Right lobe of liver (tissue), 6 donors: ENCODE results near the gene NBPF12. TPM values are rescaled to one million over a fixed set of nuclear protein-coding genes. Genes with fewer than 3 reads are reported as not detected.
"Not testable (repeated sequence)": the region's sequence is repeated elsewhere in the genome, so short reads cannot be mapped to it uniquely, and the experiment has no call there.

ENCODE experiments used
- ATAC-seq, 4 donors: fragments of 200-7000 bp; cut with Tn5 transposase; one replicate each; pipeline ENCODE4 v1.9.1; 2020; ENCODE audit warnings: mild to moderate bottlenecking in 4 of 4, moderate library complexity in 4 of 4
- DNase-seq, 3 donors: peaks; one replicate each; pipeline ENCODE4 v3.0.0-alpha.2; 2020
- H3K27ac ChIP-seq, 3 donors: fragments of 200-600 bp; one replicate each; pipeline ENCODE4 v1.8.0; 2022
- H3K27me3 ChIP-seq, 2 donors: fragments of 200-600 bp; one replicate each; pipeline ENCODE4 v1.8.0; 2022
- H3K36me3 ChIP-seq, 4 donors: fragments of 200-600 bp; sonication (generic) in 1 of 4; one replicate each; pipeline versions ENCODE4 v1.5.1 to v1.8.0; 2017 to 2022; ENCODE audit warnings: control low read depth in 1 of 4
- H3K4me1 ChIP-seq, 4 donors: fragments of 200-600 bp; sonication (generic) in 1 of 4; one replicate each; pipeline versions ENCODE4 v1.5.1 to v1.8.0; 2017 to 2022; ENCODE audit warnings: control low read depth in 1 of 4
- H3K4me3 ChIP-seq, 3 donors: fragments of 200-600 bp; one replicate each; pipeline ENCODE4 v1.8.0; 2022
- H3K9me3 ChIP-seq, 4 donors: fragments of 200-600 bp; sonication (generic) in 1 of 4; one replicate each; pipeline versions ENCODE4 v1.5.1 to v1.8.0; 2017 to 2022; ENCODE audit warnings: control low read depth in 1 of 4
- CTCF ChIP-seq, 4 donors: fragments of 200-600 bp in 3 of 4; fragments of 450-650 bp in 1 of 4; IDR thresholded peaks; one replicate each; pipeline versions ENCODE4 v1.5.1 to v1.8.0; 2016 to 2022; ENCODE audit warnings: antibody characterized with exemption in 4 of 4, mild to moderate bottlenecking in 2 of 4
- POLR2A ChIP-seq: fragments of 450-650 bp; IDR thresholded peaks from one replicate; pipeline ENCODE4 v1.6.1; 2017; ENCODE audit warnings: antibody characterized with exemption, mild to moderate bottlenecking
- WGBS: methylation state at CpG from one replicate; pipeline ENCODE4 v1.1.6; 2018; ENCODE audit warnings: low coverage, low lambda C conversion rate; ENCODE audit not compliant: insufficient coverage; ENCODE audit errors: missing lambda C conversion rate; 5-methylcytosine and 5-hydroxymethylcytosine counted together
- intact Hi-C, 2 donors: fragments of 100-400 bp; cut with DNase I; formaldehyde crosslinking; loops; one replicate each; pipeline versions ENCODE4 v1.11.2 to v1.14.1; 2022
- long read RNA-seq: library from polyadenylated mRNA; unstranded; transcript quantifications from one replicate; pipeline ENCODE4 v2.0.0, GENCODE V29; 2019
- total RNA-seq, 6 experiments: library from RNA; depleted of rRNA in 2 of 6; stranded (reverse); fragments of >200 nt in 2 of 6; fragmentation: NEBNext Ultra II Directional in 3 of 6; extraction: Animal tissue kit (Norgen Biotek cat#: 25700) in 3 of 6; gene quantifications; one replicate each; pipeline versions ENCODE4 v1.1.0 to v1.2.4, GENCODE V29; 2016 to 2023
- donor health status: DM: no; HTN: yes; CAD: no.
- donor health status: DM: no; HTN: no; CAD: no.
- donor health status: DM: no; HTN: no; CAD: no.
- donor health status: DM: no; HTN: yes; CAD: no.
- donor health status: DM: no; HTN: yes; CAD: no.

NBPF12 gene
- 10 to 100 TPM in 4 of 6 experiments, 1 to 10 TPM in 2; 5.1 to 18.9 (median 15.3) TPM for total RNA-seq
- long read RNA-seq, partial matches to known transcripts: 0 of 3 reads
- long read RNA-seq, other reads (novel, unspliced or antisense): 3 of 3 reads

DNA sequence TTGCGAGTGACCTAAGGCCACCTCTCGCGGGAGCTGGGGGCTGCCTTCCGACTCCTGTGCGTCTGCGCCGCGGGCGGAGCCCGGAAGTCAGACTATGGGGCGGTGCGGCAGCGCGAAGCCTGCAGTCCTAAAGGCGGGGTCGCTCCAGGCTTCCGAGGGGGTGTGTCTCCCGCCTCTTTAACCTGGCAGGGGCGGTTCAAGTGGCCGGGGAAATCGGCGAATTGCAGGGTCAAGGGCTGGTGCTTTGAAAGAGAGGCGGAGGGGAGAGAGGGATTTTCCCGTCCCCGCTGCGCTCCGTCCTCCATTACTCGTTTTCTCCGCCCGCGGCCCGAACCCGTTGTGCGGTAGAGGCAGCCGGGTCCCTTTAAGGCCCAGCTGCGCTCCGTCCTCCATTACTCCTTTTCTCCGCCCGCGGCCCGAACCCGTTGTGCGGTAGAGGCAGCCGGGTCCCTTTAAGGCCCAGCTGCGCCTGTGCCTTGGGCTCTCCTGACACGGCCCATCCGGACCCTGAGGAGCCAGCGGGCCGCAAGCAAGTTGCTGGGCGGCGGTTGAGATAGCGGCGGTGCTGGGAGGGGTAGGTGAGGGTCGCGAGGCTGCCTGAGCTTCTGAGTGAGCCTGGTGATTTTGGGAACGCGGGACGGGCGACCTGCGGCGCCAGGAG lies at the start of gene NBPF12:
Gene NBPF12, plus strand, starts transcription at position 83 of the 661 bp plus-strand sequence. CDS start 21,820 bp downstream, outside the sequence.
- Histone ChIP-seq H3K27ac (peak within 1 kb of the TSS; percentile 87 to 98 (median 97)), H3K4me3 (peak within 1 kb of the TSS; percentile 65 to 81 (median 76))
- H3K36me3 ChIP-seq, H3K9me3 ChIP-seq, intact Hi-C loops, H3K4me1 ChIP-seq, H3K27me3 ChIP-seq: not testable (repeated sequence)
- TF ChIP-seq POLR2A: peak; percentile 70
- 0% methylated on average over 23 of the region's 61 CpGs for WGBS
- ATAC-seq (peak; percentile 81 to 94 (median 92)), DNase-seq (peak; percentile 92 to 93 (median 93))

DNA sequence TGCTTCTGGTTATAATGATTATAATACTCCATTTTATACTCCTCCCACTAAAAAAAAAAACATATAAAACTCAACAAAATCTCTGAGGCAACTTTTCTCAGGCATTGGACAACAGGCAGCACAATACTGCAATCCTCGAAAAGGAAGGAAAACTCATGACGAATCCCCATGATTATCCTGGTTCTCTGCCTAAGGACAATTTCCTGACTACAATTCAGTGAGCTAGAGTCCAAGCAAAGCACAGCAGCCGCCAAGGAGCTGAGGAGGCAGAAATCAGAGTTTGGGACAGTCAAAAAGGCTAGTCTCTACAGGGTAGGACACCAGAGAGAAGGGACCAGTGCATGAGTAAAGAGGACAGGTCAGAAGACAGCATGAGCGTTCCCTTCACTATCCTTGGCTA lies 46.8 kb upstream of the NBPF12 start:
- H3K27me3 ChIP-seq, H3K4me3 ChIP-seq, H3K4me1 ChIP-seq, intact Hi-C loops, DNase-seq, H3K9me3 ChIP-seq, H3K36me3 ChIP-seq, H3K27ac ChIP-seq: not testable (repeated sequence)
- peak; percentile 25 to 60 (median 42) for ATAC-seq
- whole genome bisulfite sequencing: 72% methylated on average over 3 of the region's 4 CpGs

DNA sequence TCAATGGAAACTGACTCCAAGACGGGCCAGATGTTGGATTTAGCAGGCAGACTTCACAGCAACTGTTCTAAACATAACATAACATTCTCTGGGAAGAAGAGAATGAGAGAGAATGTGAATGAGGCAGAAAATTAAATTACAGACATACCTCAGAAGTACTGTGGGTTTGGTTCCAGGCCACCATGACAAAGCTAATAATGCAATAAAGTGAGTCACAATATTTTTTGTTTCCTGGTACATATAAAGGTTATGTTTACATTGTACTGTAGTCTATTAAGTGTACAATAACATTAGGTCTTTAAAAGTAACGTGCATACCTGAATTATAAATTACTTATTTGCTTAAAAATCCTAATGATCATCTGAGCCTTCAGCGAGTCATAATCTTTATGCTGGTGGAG lies 45.8 kb upstream of the NBPF12 start:
- H3K27me3 ChIP-seq, DNase-seq, H3K9me3 ChIP-seq, H3K4me1 ChIP-seq, intact Hi-C loops, H3K27ac ChIP-seq, ATAC-seq, H3K4me3 ChIP-seq, H3K36me3 ChIP-seq: not testable (repeated sequence)
- WGBS: 86% methylated on average over 1 of the region's 3 CpGs

GRCh38 chr1:146907565-146908261 lies 30.4 kb upstream of the NBPF12 start:
- H3K4me1 ChIP-seq, ATAC-seq, DNase-seq, H3K27ac ChIP-seq, H3K4me3 ChIP-seq, H3K9me3 ChIP-seq, intact Hi-C loops, H3K27me3 ChIP-seq, H3K36me3 ChIP-seq: not testable (repeated sequence)
- WGBS: 61% methylated on average over 4 of the region's 8 CpGs

DNA sequence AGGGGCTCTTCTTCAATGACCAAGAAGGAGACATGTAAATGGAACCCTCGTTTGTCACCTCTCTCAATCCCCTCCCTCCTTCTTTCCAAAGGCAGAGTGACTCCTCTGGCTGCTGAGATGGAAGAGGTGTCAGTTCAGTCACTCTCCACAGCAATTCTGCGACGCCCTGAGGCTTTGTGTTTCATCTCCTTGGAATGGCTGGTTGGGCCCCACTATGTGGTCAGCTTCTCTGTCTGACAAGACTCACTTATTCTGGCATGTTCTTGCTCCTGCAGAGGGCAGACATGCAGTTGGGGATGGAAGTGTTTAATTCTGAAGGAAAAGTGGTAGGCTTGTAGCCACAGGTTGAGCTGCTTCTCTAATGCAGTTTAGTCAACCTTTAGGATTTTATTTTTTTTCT lies 25.1 kb upstream of the NBPF12 start:
- intact Hi-C loops, H3K9me3 ChIP-seq, DNase-seq, H3K36me3 ChIP-seq, H3K27me3 ChIP-seq, H3K4me1 ChIP-seq, H3K4me3 ChIP-seq, H3K27ac ChIP-seq: not testable (repeated sequence)
- TF ChIP-seq CTCF (IDR thresholded peaks at IDR 0.05): peak in 1 of 4 donors; percentile 12
- peak in 3 of 4 donors; percentile 28 to 50 (median 48) for ATAC-seq
- 92% methylated on average over 3 of the region's 3 CpGs for WGBS

DNA sequence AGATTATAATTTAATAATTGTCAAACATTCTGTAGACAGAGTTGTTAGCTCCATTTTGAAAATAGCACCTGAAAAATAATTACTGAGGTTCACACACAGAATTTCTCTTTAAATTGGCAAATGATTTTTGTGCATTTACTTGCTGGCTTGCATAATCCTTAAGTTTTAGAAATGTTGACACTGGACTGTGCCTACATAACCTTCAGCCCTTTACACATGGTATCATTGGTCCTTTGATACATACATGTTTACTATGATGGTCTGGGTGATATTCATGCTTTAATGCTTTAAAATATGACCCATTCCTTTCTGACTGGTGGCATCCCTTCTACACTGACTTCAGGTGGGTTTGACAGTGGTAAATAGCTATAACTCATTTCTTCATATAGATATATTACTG lies 17.3 kb upstream of the NBPF12 start:
- H3K4me1 ChIP-seq, H3K36me3 ChIP-seq, H3K27me3 ChIP-seq, H3K27ac ChIP-seq, intact Hi-C loops, H3K9me3 ChIP-seq, DNase-seq, H3K4me3 ChIP-seq: not testable (repeated sequence)
- ATAC-seq: peak; percentile 59 to 85 (median 72)

- H3K4me1 ChIP-seq, H3K27me3 ChIP-seq, H3K36me3 ChIP-seq, intact Hi-C loops, H3K27ac ChIP-seq, H3K4me3 ChIP-seq, DNase-seq, ATAC-seq, H3K9me3 ChIP-seq: not testable (repeated sequence)
- WGBS: 91% methylated on average over 1 of the region's 1 CpG
These were observed 15.5 kb upstream of the NBPF12 start for GRCh38 chr1:146922614-146923013.

- H3K36me3 ChIP-seq, H3K9me3 ChIP-seq, H3K4me1 ChIP-seq, H3K27me3 ChIP-seq, H3K27ac ChIP-seq, ATAC-seq, DNase-seq, H3K4me3 ChIP-seq, intact Hi-C loops: not testable (repeated sequence)
- 34% methylated on average over 2 of the region's 2 CpGs for WGBS
These were observed 14.0 kb upstream of the NBPF12 start for GRCh38 chr1:146924106-146924505.

DNA sequence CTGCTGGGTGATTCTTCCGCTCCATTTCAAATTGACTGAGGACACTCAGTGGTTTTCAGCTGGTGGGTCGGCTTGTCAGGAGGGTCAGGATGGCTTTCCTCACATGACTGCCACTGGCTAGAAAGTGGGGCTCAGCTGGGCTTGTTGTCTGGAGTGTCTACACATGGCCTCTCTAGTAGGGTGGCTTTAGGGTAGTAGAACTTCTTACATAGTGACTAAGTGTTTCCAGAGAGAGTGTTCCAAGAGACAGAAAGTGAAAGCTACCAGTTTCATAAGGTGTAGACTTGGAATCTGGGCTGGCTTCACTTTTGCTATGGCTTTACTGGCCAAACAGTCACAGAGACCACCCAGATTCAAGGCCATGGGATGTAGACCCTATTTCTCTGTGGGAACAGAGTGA lies 11.7 kb upstream of the NBPF12 start:
- H3K4me1 ChIP-seq, H3K9me3 ChIP-seq, H3K27ac ChIP-seq, intact Hi-C loops, DNase-seq, H3K36me3 ChIP-seq, H3K4me3 ChIP-seq, H3K27me3 ChIP-seq: not testable (repeated sequence)
- ATAC-seq: peak in 2 of 4 donors; percentile 23 to 57
- WGBS: no CpG with 5 or more reads among the region's 2 CpGs

GRCh38 chr1:146930225-146930624 lies 7.9 kb upstream of the NBPF12 start:
- H3K27ac ChIP-seq, DNase-seq, H3K4me1 ChIP-seq, H3K9me3 ChIP-seq, H3K36me3 ChIP-seq, H3K27me3 ChIP-seq, H3K4me3 ChIP-seq, intact Hi-C loops: not testable (repeated sequence)
- ATAC-seq: peak in 3 of 4 donors; percentile 25 to 77 (median 32)
- 71% methylated on average over 1 of the region's 1 CpG for WGBS
